ENCODE results near the gene VWA8.

- TF ChIP-seq GATA3 (IDR thresholded peaks at IDR 0.05; ENCODE audit: low read depth, low read length) (no peak), GATA2 (IDR thresholded peaks at IDR 0.05; ENCODE audit: low read depth, low read length) (no peak)
Measured at GRCh38 chr13:41919031-41919740, 41.7 kb downstream of the VWA8 start.
